ENCODE results near the gene ENDOU. TPM values are rescaled to one million over a fixed set of nuclear protein-coding genes. Genes with fewer than 3 reads are reported as not detected.

ENDOU gene
- under 1 TPM in 1 of 2 donors, not detected in 1; 0.49 TPM for total RNA-seq

GRCh38 chr12:47725091-47725772 is at the start of gene ENDOU:
Gene ENDOU (minus strand): TSS chr12:47725490. CDS start chr12:47725413, 77 bp downstream.
- Histone ChIP-seq H3K9me3 (no peaks in the 10 kb centered on the region), H3K27me3 (replicated peaks; ENCODE audit: insufficient read depth) (no peaks in the 10 kb centered on the region), H3K27ac (no peak within 1 kb of the TSS), H3K4me1 (ENCODE audit: control insufficient read depth in 1 of 2, low read depth in 2 of 2) (peaks cover 3 to 13% of the 10 kb centered on the region in 2 donors), H3K4me3 (no peak within 1 kb of the TSS), H3K36me3 (no peaks in the 10 kb centered on the region)
- DNase-seq (ENCODE audit: low spot score) (no peak), ATAC-seq (ENCODE audit: insufficient number of reproducible peaks, low FRiP score, low read depth) (no peak)
- TF ChIP-seq CTCF (IDR thresholded peaks at IDR 0.05) = no peak

GRCh38 chr12:47774663-47775062 is 49.4 kb upstream of the ENDOU start:
- no peaks in the 10 kb centered on the region for H3K36me3 ChIP-seq
- H3K9me3 ChIP-seq = no peaks in the 10 kb centered on the region
- peak overlapping the region; percentile 95 for H3K4me3 ChIP-seq
- peak overlapping the region; percentile 62 to 78 for H3K27ac ChIP-seq
- H3K4me1 ChIP-seq (ENCODE audit: control insufficient read depth in 1 of 2, low read depth in 2 of 2) = peaks cover 54 to 67% of the 10 kb centered on the region in 2 donors
- H3K27me3 ChIP-seq (replicated peaks; ENCODE audit: insufficient read depth) = no peaks in the 10 kb centered on the region
- DNase-seq (ENCODE audit: low spot score) (no peak), ATAC-seq (ENCODE audit: insufficient number of reproducible peaks, low FRiP score, low read depth) (no peak)
- no peak for TF ChIP-seq CTCF (IDR thresholded peaks at IDR 0.05)

- peak overlapping the region; percentile 74 to 81 for H3K27ac ChIP-seq
- no peaks in the 10 kb centered on the region for H3K27me3 ChIP-seq (replicated peaks; ENCODE audit: insufficient read depth)
- ATAC-seq (ENCODE audit: insufficient number of reproducible peaks, low FRiP score, low read depth) = no peak
- no peaks in the 10 kb centered on the region for H3K9me3 ChIP-seq
- DNase-seq (ENCODE audit: low spot score) = no peak
- H3K4me3 ChIP-seq = peak overlapping the region; percentile 95
- no peak for TF ChIP-seq CTCF (IDR thresholded peaks at IDR 0.05)
- H3K36me3 ChIP-seq = no peaks in the 10 kb centered on the region
- H3K4me1 ChIP-seq (ENCODE audit: control insufficient read depth in 1 of 2, low read depth in 2 of 2) = peaks cover 53 to 61% of the 10 kb centered on the region in 2 donors
Measured at GRCh38 chr12:47773858-47774580, 48.7 kb upstream of the ENDOU start.

- Histone ChIP-seq H3K4me1 (ENCODE audit: control insufficient read depth in 1 of 2, low read depth in 2 of 2) (peaks cover 45 to 53% of the 10 kb centered on the region in 2 donors), H3K4me3 (peak within 1 kb of the TSS; percentile 95), H3K27ac (peak within 1 kb of the TSS; percentile 74 to 81), H3K36me3 (no peaks in the 10 kb centered on the region), H3K27me3 (replicated peaks; ENCODE audit: insufficient read depth) (no peaks in the 10 kb centered on the region), H3K9me3 (no peaks in the 10 kb centered on the region)
- TF ChIP-seq CTCF (IDR thresholded peaks at IDR 0.05) = no peak
- DNase-seq (ENCODE audit: low spot score) = no peak
- ATAC-seq (ENCODE audit: insufficient number of reproducible peaks, low FRiP score, low read depth) = peak; percentile 37
Measured at GRCh38 chr12:47773062-47773857, 48.0 kb upstream of the ENDOU start, which contains the start of gene SLC48A1. Gene SLC48A1 (plus strand): TSS chr12:47773238. CDS start chr12:47773305, 67 bp downstream.

GRCh38 chr12:47772738-47773061 is 47.4 kb upstream of the ENDOU start:
- Histone ChIP-seq H3K36me3 (no peaks in the 10 kb centered on the region), H3K27ac (peak overlapping the region in 1 of 2 donors; percentile 81), H3K4me3 (peak overlapping the region; percentile 95), H3K27me3 (replicated peaks; ENCODE audit: insufficient read depth) (no peaks in the 10 kb centered on the region), H3K4me1 (ENCODE audit: control insufficient read depth in 1 of 2, low read depth in 2 of 2) (peaks cover 39 to 48% of the 10 kb centered on the region in 2 donors), H3K9me3 (no peaks in the 10 kb centered on the region)
- ATAC-seq (ENCODE audit: insufficient number of reproducible peaks, low FRiP score, low read depth) = no peak
- DNase-seq (ENCODE audit: low spot score) = no peak
- no peak for TF ChIP-seq CTCF (IDR thresholded peaks at IDR 0.05)
